Adrenal gland (tissue), 12 donors: ENCODE data around the gene PPIC. TPM values are rescaled to one million over a fixed set of nuclear protein-coding genes. Genes with fewer than 3 reads are reported as not detected.

Source experiments
- DNase-seq, 7 donors: peaks; one replicate each; pipeline ENCODE4 v3.0.0-alpha.2; 2019 to 2020
- H3K27ac ChIP-seq, 5 donors: fragments of 200-600 bp; sonication (generic) in 4 of 5; 1 replicate in 3 of 5; 2 replicates in 2 of 5; pipeline versions ENCODE4 v1.5.1 to v1.8.0; 2016 to 2020; ENCODE audit warnings: mild to moderate bottlenecking in 1 of 5
- H3K27me3 ChIP-seq: fragments of 200-600 bp; 2 replicates; pipeline ENCODE4 v1.8.0; 2021
- H3K36me3 ChIP-seq, 2 donors: fragments of 200-600 bp; replicated peaks in 1 of 2; 1 replicate in 1 of 2; 2 replicates in 1 of 2; pipeline versions ENCODE4 v1.5.1 to v1.8.0; 2018 to 2022
- H3K4me1 ChIP-seq, 2 donors: fragments of 200-600 bp; replicated peaks in 1 of 2; 1 replicate in 1 of 2; 2 replicates in 1 of 2; pipeline versions ENCODE4 v1.5.1 to v1.8.0; 2018 to 2021
- H3K4me3 ChIP-seq, 4 donors: fragments of 200-600 bp; sonication (generic) in 3 of 4; one replicate each; pipeline ENCODE4 v1.5.1; 2016 to 2018
- H3K9me3 ChIP-seq, 3 donors: fragments of 200-600 bp; sonication (generic) in 1 of 3; replicated peaks in 1 of 3; 1 replicate in 2 of 3; 2 replicates in 1 of 3; pipeline versions ENCODE4 v1.5.1 to v1.8.0; 2016 to 2021
- CTCF ChIP-seq, 6 experiments: fragments of 450-650 bp in 4 of 6; fragments of 200-600 bp in 2 of 6; sonication (generic) in 1 of 6; IDR thresholded peaks; 1 replicate in 5 of 6; 2 replicates in 1 of 6; pipeline versions ENCODE4 v1.5.1 to v1.8.0; 2016 to 2021; ENCODE audit warnings: antibody characterized with exemption in 6 of 6, mild to moderate bottlenecking in 2 of 6, moderate library complexity in 1 of 6
- POLR2A ChIP-seq, 2 donors: fragments of 450-650 bp; IDR thresholded peaks; one replicate each; pipeline ENCODE4 v1.6.1; 2017; ENCODE audit warnings: antibody characterized with exemption in 2 of 2, mild to moderate bottlenecking in 2 of 2, moderate library complexity in 1 of 2
- WGBS, 4 donors: extraction: QIAGEN DNeasy Blood & Tissue Kit in 2 of 4; methylation state at CpG; one replicate each; pipeline versions ENCODE4 v1.1.5 to v1.1.7; 2013 to 2017; 5-methylcytosine and 5-hydroxymethylcytosine counted together
- intact Hi-C, 2 donors: fragments of 100-400 bp; cut with DNase I; formaldehyde crosslinking; loops; one replicate each; pipeline versions ENCODE4 v1.14.1 to v1.15.0; 2022 to 2023
- polyA plus RNA-seq, 3 donors: library from polyadenylated mRNA; stranded (reverse); fragments of 200-250 nt in 2 of 3; fragments of 350-450 nt in 1 of 3; fragmentation: Illumina TruSeq in 1 of 3; extraction: RNeasy Lipid Tissue Mini Kit (QIAGEN cat#74804) in 1 of 3; gene quantifications; one replicate each; pipeline ENCODE4 v1.2.3, GENCODE V29; 2013 to 2014
- total RNA-seq, 9 donors: library from RNA; depleted of rRNA in 4 of 9; stranded (reverse); fragments of >200 nt in 4 of 9; fragments of 120-200 nt in 1 of 9; fragmentation: NEBNext Ultra II Directional in 1 of 9; extraction: Animal tissue kit (Norgen Biotek cat#: 25700) in 1 of 9; gene quantifications; one replicate each; pipeline versions ENCODE4 v1.1.0 to v1.2.4, GENCODE V29; 2013 to 2023
- donor health status: healthy with polysubstance abuse.
- donor health status: Bipolar disorder and iron deficiency.
- donor health status: DM: yes; HTN: yes; CAD: no.
- donor health status: DM: no; HTN: no; CAD: no.
- donor health status: DM: no; HTN: no; CAD: no.
- donor health status: DM: yes; HTN: yes; CAD: no.

PPIC gene
- total and polyA plus RNA-seq, 12 donors, result 6.8 to 34.1 (median 18.6) TPM

- no peaks in the 10 kb centered on the region for H3K27me3 ChIP-seq
- no peak overlapping the region for H3K27ac ChIP-seq
- no peaks in the 10 kb centered on the region for H3K9me3 ChIP-seq
- no peaks in the 10 kb centered on the region for H3K4me1 ChIP-seq
- H3K36me3 ChIP-seq, result no peaks in the 10 kb centered on the region
- WGBS, 4 donors, result 93 to 97% (median 96%) methylated on average over 6 of the region's 6 CpGs
- H3K4me3 ChIP-seq, result no peak overlapping the region
- intact Hi-C loops, result no loop called here
- TF ChIP-seq POLR2A (IDR thresholded peaks at IDR 0.05) (no peak), CTCF (IDR thresholded peaks at IDR 0.05) (no peak)
- no peak for DNase-seq
These were observed 29.3 kb downstream of the PPIC start for GRCh38 chr5:123007182-123007581.

- no peaks in the 10 kb centered on the region for H3K9me3 ChIP-seq
- no peak for TF ChIP-seq CTCF (IDR thresholded peaks at IDR 0.05)
- no peak for TF ChIP-seq POLR2A (IDR thresholded peaks at IDR 0.05)
- H3K27me3 ChIP-seq, result no peaks in the 10 kb centered on the region
- 76 to 83% (median 80%) methylated on average over 7 of the region's 7 CpGs for WGBS, 4 donors
- H3K36me3 ChIP-seq, result no peaks in the 10 kb centered on the region
- H3K27ac ChIP-seq, result no peak overlapping the region
- no peak for DNase-seq
- intact Hi-C loops, result no loop called here
- H3K4me3 ChIP-seq, result no peak overlapping the region
- H3K4me1 ChIP-seq, result no peaks in the 10 kb centered on the region
These were observed 34.7 kb downstream of the PPIC start for GRCh38 chr5:123001808-123002207.

- H3K27ac ChIP-seq, result no peak overlapping the region
- H3K27me3 ChIP-seq, result no peaks in the 10 kb centered on the region
- H3K36me3 ChIP-seq, result no peaks in the 10 kb centered on the region
- H3K4me3 ChIP-seq, result no peak overlapping the region
- no peaks in the 10 kb centered on the region for H3K9me3 ChIP-seq
- WGBS, 4 donors, result 95 to 100% (median 97%) methylated on average over 1 of the region's 1 CpG
- intact Hi-C loops, result no loop called here
- H3K4me1 ChIP-seq, result no peaks in the 10 kb centered on the region
- DNase-seq, result no peak
- TF ChIP-seq CTCF (IDR thresholded peaks at IDR 0.05), result no peak
These were observed 35.8 kb downstream of the PPIC start for GRCh38 chr5:123000731-123001130.

- Histone ChIP-seq H3K4me1 (no peaks in the 10 kb centered on the region), H3K27me3 (no peaks in the 10 kb centered on the region), H3K36me3 (no peaks in the 10 kb centered on the region), H3K9me3 (no peaks in the 10 kb centered on the region), H3K4me3 (no peak overlapping the region), H3K27ac (no peak overlapping the region)
- 67 to 73% (median 72%) methylated on average over 10 of the region's 10 CpGs for WGBS, 4 donors
- TF ChIP-seq POLR2A (IDR thresholded peaks at IDR 0.05), result no peak
- TF ChIP-seq CTCF (IDR thresholded peaks at IDR 0.05), result peak in 4 of 6 experiments; percentile 29 to 54 (median 45)
- intact Hi-C loops, result no loop called here
- peak in 5 of 7 donors; percentile 9 to 62 (median 22) for DNase-seq
These were observed 36.5 kb downstream of the PPIC start for GRCh38 chr5:122999947-123000563.
